Measurements from ENCODE around the gene ASB18. TPM values are rescaled to one million over a fixed set of nuclear protein-coding genes. Genes with fewer than 3 reads are reported as not detected.

ASB18 gene
- total RNA-seq, 4 donors from 2014 or later: not detected

- no peak for TF ChIP-seq CTCF (IDR thresholded peaks at IDR 0.05)
- ATAC-seq (ENCODE audit: low FRiP score): no peak
- no peak for DNase-seq (ENCODE audit: low spot score)
These were observed 108.8 kb downstream of the ASB18 start for GRCh38 chr2:236155406-236155805.

DNA sequence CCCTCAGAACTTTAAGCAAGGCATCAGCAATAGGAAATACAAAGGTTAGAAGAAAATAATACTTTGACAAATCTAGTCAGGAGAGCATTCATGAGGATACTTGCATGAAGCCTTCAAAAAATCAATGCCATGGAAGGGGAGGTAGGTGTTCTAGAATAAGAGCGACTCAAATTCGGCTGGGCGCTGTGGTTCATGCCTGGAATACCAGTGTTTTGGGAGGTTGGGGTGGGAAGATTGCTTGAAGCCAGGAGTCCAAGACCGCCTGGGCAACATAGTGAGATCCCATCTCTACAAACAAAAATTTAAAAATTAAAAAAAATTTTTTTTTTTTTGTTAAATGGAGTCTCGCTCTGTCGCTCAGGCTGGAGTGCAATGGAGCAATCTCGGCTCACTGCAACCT is 117.8 kb downstream of the ASB18 start:
- no peak for DNase-seq (ENCODE audit: low spot score)
- no peak for ATAC-seq (ENCODE audit: low FRiP score)
- no peak for TF ChIP-seq CTCF (IDR thresholded peaks at IDR 0.05)

GRCh38 chr2:236143811-236144210 is 120.4 kb downstream of the ASB18 start:
- TF ChIP-seq CTCF (IDR thresholded peaks at IDR 0.05): no peak
- DNase-seq (ENCODE audit: low spot score): no peak
- no peak for ATAC-seq (ENCODE audit: low FRiP score)

Small RNAs within 50 kb of the gene (small RNA-seq; reads per million reads assigned to genes)
- gene RF00019: not detected
- not detected for gene RNU1-31P

Other genes with a start within 250 kb of the ASB18 start
- not detected for gene GBX2, start 96.0 kb downstream of the ASB18 start, total RNA-seq

Measured in omental fat pad (tissue), 4 donors.